Ascending aorta (tissue), 2 donors: Measurements from ENCODE around the gene JAZF1. TPM values are rescaled to one million over a fixed set of nuclear protein-coding genes. Genes with fewer than 3 reads are reported as not detected.

ENCODE experiments used
- DNase-seq, 2 donors: peaks; one replicate each; pipeline ENCODE4 v3.0.0-alpha.2; 2019; ENCODE audit warnings: low spot score in 2 of 2
- H3K27ac ChIP-seq, 2 donors: fragments of 200-600 bp; sonication (generic); one replicate each; pipeline ENCODE4 v1.5.1; 2016 to 2017; ENCODE audit warnings: mild to moderate bottlenecking in 1 of 2
- H3K27me3 ChIP-seq: fragments of 200-600 bp; sonication (generic); one replicate; pipeline ENCODE4 v1.5.1; 2017
- H3K36me3 ChIP-seq, 2 donors: fragments of 200-600 bp; sonication (generic); one replicate each; pipeline ENCODE4 v1.5.1; 2016
- H3K4me1 ChIP-seq, 2 donors: fragments of 200-600 bp; sonication (generic); one replicate each; pipeline ENCODE4 v1.5.1; 2016 to 2017; ENCODE audit warnings: mild to moderate bottlenecking in 1 of 2
- H3K4me3 ChIP-seq, 2 donors: fragments of 200-600 bp; sonication (generic); one replicate each; pipeline ENCODE4 v1.5.1; 2016 to 2017; ENCODE audit warnings: mild to moderate bottlenecking in 1 of 2
- H3K9me3 ChIP-seq, 2 donors: fragments of 200-600 bp; sonication (generic); one replicate each; pipeline ENCODE4 v1.5.1; 2016
- CTCF ChIP-seq, 3 experiments: fragments of 200-600 bp in 2 of 3; fragments of 450-650 bp in 1 of 3; sonication (generic) in 2 of 3; IDR thresholded peaks; one replicate each; pipeline ENCODE4 v1.5.1; 2016 to 2019; ENCODE audit warnings: antibody characterized with exemption in 3 of 3, mild to moderate bottlenecking in 1 of 3, moderate library complexity in 1 of 3
- intact Hi-C: fragments of 100-400 bp; cut with DNase I; formaldehyde crosslinking; loops from one replicate; pipeline ENCODE4 v1.15.1; 2023
- total RNA-seq: library from RNA; depleted of rRNA; stranded (reverse); fragments of >200 nt; gene quantifications from one replicate; pipeline ENCODE4 v1.1.0, GENCODE V29; 2016

JAZF1 gene
- total RNA-seq, 1 donor from 2014 or later, result 37.7 TPM

DNA sequence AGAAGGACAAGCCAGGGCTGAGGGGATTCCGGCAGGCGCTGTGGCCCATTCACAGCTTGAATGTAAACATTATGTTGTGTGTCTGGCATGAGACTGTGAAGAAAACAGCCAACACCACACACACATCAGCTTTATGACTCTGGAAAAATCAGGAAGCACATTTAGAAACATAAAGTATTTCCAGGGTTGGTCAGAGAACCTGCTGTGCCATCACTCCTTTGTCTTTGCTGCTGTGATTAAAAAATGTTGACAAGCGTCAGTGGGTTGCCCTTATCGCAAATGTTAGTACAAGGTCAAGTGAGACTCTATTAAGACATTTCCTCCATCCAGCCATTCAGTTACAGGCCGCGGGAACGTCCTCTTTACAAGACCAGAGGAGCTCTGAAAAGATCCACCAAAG is 345.2 kb downstream of the JAZF1 start:
- H3K27ac ChIP-seq, result no peak overlapping the region
- H3K9me3 ChIP-seq, result no peaks in the 10 kb centered on the region
- H3K27me3 ChIP-seq, result no peaks in the 10 kb centered on the region
- peaks cover 0 to 5% of the 10 kb centered on the region in 2 donors for H3K4me1 ChIP-seq
- no peak overlapping the region for H3K4me3 ChIP-seq
- DNase-seq, result no peak
- intact Hi-C loops, result no loop called here
- no peak for TF ChIP-seq CTCF (IDR thresholded peaks at IDR 0.05)
- H3K36me3 ChIP-seq, result peaks cover 8 to 10% of the 10 kb centered on the region in 2 donors

DNA sequence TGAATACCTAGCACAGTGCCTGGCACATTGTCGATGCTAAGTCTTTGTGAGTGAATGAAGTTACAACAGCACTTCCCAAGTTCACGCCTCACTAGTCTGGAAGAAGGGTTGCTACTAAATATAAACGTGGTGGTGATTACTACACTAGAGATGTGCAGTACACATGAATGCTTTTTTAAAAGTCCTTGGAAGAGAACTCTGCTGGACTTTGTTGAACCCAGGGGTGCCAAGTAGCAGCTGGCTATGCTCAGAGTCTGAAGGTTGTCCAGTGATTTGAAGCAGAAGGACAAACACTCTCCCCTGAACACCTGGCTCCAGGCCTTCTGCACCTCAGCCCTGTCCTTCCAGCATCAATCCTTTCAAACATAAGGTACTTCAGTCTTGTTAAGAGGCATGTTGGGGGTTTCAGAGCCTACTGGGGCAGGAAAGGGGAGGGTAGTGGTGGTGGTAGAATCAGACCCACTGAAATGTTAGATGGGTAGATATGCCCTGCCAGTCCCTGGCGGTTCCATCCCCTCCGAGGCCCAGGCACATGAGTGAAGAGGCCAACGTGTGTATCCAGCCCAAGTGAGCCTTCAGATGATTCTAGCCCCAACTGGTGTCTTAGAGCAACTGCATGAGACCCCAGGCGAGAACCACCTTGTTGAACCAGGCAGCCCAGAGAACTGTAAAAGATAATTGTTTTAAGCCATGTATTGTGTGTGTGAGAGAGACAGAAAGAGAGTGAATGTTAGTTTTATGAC is 346.2 kb downstream of the JAZF1 start:
- Histone ChIP-seq H3K9me3 (no peaks in the 10 kb centered on the region), H3K4me3 (no peak overlapping the region), H3K36me3 (peaks cover 8 to 13% of the 10 kb centered on the region in 2 donors), H3K27ac (no peak overlapping the region), H3K27me3 (no peaks in the 10 kb centered on the region), H3K4me1 (peaks cover 0 to 5% of the 10 kb centered on the region in 2 donors)
- DNase-seq, result no peak
- intact Hi-C loops, result no loop called here
- TF ChIP-seq CTCF (IDR thresholded peaks at IDR 0.05), result no peak

- no peak for TF ChIP-seq CTCF (IDR thresholded peaks at IDR 0.05)
- H3K27me3 ChIP-seq, result no peaks in the 10 kb centered on the region
Observed at GRCh38 chr7:27826357-27826756, 354.2 kb downstream of the JAZF1 start.

GRCh38 chr7:27825891-27826290 is 354.7 kb downstream of the JAZF1 start:
- H3K27ac ChIP-seq, result no peak overlapping the region
- intact Hi-C loops, result no loop called here
- H3K4me3 ChIP-seq, result no peak overlapping the region
- H3K27me3 ChIP-seq, result no peaks in the 10 kb centered on the region
- H3K9me3 ChIP-seq, result no peaks in the 10 kb centered on the region
- DNase-seq, result no peak
- no peak for TF ChIP-seq CTCF (IDR thresholded peaks at IDR 0.05)
- H3K4me1 ChIP-seq, result no peaks in the 10 kb centered on the region
- H3K36me3 ChIP-seq, result peaks cover 4 to 21% of the 10 kb centered on the region in 2 donors

More at GRCh38 chr7:27826357-27826756, 354.2 kb downstream of the JAZF1 start:
- no peak for DNase-seq
- intact Hi-C loops, result no loop called here
- Histone ChIP-seq H3K9me3 (no peaks in the 10 kb centered on the region), H3K4me3 (no peak overlapping the region), H3K4me1 (no peaks in the 10 kb centered on the region), H3K36me3 (peaks cover 4 to 21% of the 10 kb centered on the region in 2 donors), H3K27ac (no peak overlapping the region)

DNA sequence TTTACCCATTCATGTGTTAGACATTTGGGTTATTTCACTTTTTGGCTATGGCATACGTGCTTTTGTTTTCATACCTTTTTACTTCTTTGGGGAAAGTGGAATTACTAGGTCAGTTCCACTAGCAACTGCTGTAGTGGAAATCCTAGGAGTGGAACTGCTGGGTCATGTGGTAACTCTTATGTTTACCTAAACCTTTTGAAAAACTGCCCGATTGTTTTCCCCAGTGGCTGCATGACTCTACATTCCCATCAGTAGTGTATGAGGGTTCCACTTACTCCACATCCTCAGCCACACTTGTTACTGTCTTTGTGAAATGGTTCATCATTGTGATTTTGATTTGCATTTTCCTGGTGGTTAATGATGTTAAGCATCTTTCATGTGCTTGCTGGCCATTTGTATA is 358.4 kb downstream of the JAZF1 start:
- Histone ChIP-seq H3K4me3 (no peak overlapping the region), H3K27ac (no peak overlapping the region), H3K9me3 (no peaks in the 10 kb centered on the region), H3K27me3 (no peaks in the 10 kb centered on the region), H3K36me3 (peaks cover 12 to 21% of the 10 kb centered on the region in 2 donors), H3K4me1 (no peaks in the 10 kb centered on the region)
- DNase-seq, result no peak
- intact Hi-C loops, result no loop called here
- no peak for TF ChIP-seq CTCF (IDR thresholded peaks at IDR 0.05)
